ENCODE data around the gene TAMM41.
"Not testable (repeated sequence)": the region's sequence is repeated elsewhere in the genome, so short reads cannot be mapped to it uniquely, and the experiment has no call there.

The TAMM41 gene

DNA sequence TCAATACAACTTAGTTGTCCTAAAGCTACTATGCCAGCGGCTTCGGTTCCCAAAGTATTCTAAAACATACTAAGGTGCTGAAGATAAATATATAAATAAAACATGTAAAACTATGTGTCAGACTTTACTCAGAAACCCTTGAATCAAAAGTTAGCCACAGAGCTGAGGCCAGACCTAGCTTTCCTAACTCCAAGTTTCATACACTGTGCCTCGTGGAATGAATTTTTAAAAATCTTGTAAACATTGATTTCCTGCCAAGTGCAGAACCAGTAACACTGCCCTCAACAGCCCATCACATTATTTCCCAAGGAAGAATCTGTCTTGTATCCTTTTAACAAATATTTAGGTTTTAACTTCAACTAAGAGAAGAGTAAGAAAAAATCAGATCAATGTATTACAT, 36.4 kb downstream of the TAMM41 start:
- DNase-seq: no peak

DNA sequence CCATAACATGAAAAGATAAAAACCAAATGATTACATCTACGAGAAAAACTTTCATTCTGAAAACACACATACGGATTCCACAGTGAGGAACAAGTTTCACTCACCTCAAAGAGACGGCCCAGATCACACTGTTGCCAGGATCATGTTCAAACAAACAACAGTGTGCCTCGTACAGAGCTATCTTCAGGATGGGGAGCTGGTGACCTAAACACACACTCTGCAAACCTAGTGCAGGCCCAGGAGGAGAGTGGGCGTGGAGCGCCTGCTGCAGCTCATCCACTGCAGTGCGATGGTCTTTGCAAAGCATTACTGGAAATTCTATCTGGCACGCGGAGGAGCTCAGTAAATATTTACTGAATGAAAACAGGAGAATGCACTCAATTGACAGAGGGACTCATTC, 38.5 kb downstream of the TAMM41 start:
- DNase-seq: no peak

DNA sequence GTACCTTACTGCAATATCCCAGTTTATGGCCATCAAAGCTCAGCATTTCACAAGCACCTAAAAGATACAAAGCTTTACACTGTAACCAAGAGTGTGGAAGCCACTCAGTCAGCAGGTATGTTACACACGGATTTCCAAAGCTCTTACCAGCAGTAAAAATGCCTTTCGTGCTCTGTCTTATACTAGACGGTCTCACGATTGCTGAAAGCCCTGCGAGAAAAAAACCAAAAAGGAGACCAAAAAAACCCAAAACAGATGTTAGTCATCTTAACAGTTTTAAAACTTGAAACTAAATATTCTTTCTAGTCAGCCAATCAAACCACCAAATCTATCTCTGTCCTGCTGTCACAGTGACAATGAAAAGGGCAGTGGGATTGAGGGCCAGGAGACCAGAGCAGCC, 39.0 kb downstream of the TAMM41 start:
- DNase-seq: no peak

- no peak for DNase-seq
Measured at GRCh38 chr3:11805716-11806115, 41.0 kb downstream of the TAMM41 start.

- peak; percentile 0 for DNase-seq
Measured at GRCh38 chr3:11803977-11804892, 42.5 kb downstream of the TAMM41 start.

- no peak for DNase-seq
Measured at GRCh38 chr3:11799791-11800190, 46.9 kb downstream of the TAMM41 start.

GRCh38 chr3:11794927-11795326, 51.8 kb downstream of the TAMM41 start:
- DNase-seq: no peak

- DNase-seq: no peak
Measured at GRCh38 chr3:11791339-11792200, 55.1 kb downstream of the TAMM41 start.

DNA sequence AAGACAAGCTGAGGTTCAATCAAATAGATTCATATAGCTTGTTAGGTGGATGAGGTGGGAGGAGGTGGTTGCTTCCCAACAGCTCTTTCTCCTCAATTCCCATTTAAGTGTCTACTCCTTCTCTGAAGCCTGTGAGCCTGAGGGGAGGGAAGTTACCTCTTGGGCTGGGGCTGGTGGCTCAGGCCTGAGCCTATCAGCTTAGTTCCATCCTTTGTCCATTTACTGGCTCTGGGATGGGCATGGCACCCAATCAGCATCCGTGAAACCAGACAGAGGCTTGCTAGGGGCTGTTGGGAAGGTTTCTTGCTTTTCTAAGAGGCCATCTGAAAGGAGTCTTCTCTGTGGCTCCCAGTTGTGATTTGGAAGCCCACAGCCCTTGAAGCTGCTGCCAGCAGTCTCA, 57.3 kb downstream of the TAMM41 start:
- no peak for DNase-seq

GRCh38 chr3:11784971-11785377, 61.7 kb downstream of the TAMM41 start:
- DNase-seq: no peak

GRCh38 chr3:11780341-11780740, 66.3 kb downstream of the TAMM41 start:
- no peak for DNase-seq

- no peak for DNase-seq
Measured at GRCh38 chr3:11779626-11780025, 67.1 kb downstream of the TAMM41 start.

DNA sequence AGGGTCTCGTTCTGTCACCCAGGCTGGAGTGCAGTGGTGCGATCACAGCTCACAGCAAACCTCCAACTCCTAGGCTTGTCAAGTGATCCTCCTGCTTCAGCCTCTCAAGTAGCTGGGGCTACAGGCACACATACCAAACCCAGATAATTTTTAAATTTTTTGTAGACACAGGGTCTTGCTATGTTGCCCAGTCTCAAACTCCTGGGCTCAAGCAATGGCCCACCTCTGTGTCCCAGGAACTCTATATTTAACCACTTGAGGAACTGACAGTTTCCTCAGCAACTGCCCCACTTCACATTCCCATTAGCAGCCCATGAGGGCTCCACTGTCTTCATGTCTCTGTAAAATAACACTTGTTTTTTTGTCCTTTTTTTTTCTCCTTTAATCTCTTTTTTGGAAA, 68.4 kb downstream of the TAMM41 start:
- no peak for DNase-seq

DNA sequence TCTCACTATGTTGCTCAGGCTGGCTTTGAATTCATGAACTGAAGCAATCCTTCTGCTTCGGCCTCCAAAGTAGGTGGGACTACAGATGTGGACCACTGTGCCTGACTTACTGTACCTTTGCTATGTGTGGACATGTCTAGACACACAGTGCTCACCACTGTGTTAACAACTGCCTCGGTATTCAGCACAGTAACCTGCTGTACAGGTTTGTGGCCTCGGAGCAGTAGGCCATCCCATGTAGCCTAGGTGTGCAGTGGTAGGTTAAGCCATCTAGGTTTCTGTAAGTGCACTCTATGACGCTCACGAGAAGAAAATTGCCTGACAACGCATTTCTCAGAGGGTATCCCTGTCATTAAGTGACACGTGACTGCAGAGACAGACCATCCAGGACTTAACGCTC, 70.3 kb downstream of the TAMM41 start:
- DNase-seq: no peak

GRCh38 chr3:11775493-11775892, 71.2 kb downstream of the TAMM41 start:
- DNase-seq: no peak

- DNase-seq: no peak
Measured at GRCh38 chr3:11774296-11774877, 72.3 kb downstream of the TAMM41 start.

- DNase-seq: not testable (repeated sequence)
Measured at GRCh38 chr3:11771931-11772330, 74.8 kb downstream of the TAMM41 start.

- no peak for DNase-seq
Measured at GRCh38 chr3:11770477-11771391, 76.0 kb downstream of the TAMM41 start.

GRCh38 chr3:11769704-11770476, 76.8 kb downstream of the TAMM41 start:
- DNase-seq: no peak

DNA sequence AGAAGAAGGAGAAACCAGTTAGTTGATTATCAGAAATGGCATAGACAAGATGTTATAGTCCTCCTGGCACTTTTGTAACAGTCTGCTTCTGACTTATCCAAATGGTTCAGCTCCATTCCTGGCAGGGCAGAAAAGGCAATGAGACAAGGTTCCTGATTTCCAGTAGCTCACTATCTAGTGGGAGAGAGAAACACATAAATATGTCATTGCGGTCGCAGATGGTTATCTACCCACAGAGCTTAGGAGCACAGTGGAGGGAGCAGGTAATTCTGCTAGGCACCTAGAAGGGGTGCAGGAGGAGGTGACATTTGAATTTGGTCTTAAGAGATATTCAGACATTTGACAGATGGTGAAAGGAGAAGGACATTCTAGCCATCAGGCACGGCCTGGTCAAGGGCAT, 78.1 kb downstream of the TAMM41 start:
- DNase-seq: no peak

DNA sequence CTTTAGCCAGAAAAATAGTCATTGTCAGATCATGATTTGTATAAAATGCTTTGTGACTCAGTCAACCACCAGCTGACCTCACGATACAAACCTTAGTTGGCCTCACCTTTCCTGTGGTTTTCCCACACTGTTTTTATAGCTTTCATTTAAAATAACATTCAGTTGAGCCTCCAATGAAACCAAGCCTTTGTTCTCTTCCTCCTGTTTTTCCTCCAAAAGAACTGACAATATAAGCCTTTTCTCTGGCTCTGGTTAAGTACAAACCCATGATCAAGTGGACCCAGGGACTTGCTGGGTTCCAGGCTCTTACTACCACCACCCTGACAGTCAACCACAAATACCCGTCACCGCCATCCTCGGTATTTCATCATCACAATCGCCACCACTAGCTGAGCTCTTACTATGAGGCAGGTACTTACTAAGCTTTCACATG, 81.7 kb downstream of the TAMM41 start:
- no peak for DNase-seq

DNA sequence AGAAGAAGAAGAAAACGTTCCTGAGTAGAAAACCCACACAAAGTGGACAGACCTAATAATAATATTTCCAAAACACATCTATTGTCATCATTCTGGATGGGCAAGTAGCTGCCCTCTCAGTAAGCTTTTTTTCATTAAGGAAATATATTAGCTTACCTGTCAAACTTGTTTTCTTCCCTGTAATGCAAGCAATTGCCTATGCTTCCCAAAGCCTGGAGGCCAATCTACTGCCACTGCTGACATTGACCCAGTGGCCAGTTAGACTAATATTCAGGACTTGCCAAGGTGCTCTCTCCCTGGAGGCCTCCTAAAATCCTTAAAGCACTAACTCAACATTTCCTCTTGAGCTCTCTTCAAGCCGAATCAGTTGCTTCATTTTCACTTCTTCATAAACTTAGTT, 86.7 kb downstream of the TAMM41 start:
- no peak for DNase-seq

All from NCI-H446 treated with DMSO at 0.1 percent for 48 hours (cell line).